HL-60 (cell line): ENCODE results near the gene MAP7.

Source experiments
- DNase-seq, 2 experiments: peaks; one replicate each; pipeline ENCODE4 v3.0.0-alpha.2; 2010 to 2020; ENCODE audit warnings: low read depth in 1 of 2, low spot score in 1 of 2
- H3K27ac ChIP-seq: fragments of 250-450 bp; sonication (Bioruptor Pico); replicated peaks from 2 replicates; pipeline ENCODE4 v1.5.1; 2020; ENCODE audit warnings: mild to moderate bottlenecking, moderate library complexity
- H3K27me3 ChIP-seq: fragments of 250-450 bp; sonication (Bioruptor Pico); 2 replicates; pipeline ENCODE4 v1.5.1; 2021; ENCODE audit warnings: mild to moderate bottlenecking, moderate library complexity; ENCODE audit not compliant: insufficient read depth, poor library complexity, severe bottlenecking
- H3K4me3 ChIP-seq: replicated peaks from 2 replicates; pipeline ENCODE4 v1.5.1; 2011; ENCODE audit warnings: mild to moderate bottlenecking, control low read depth, low read length; ENCODE audit not compliant: insufficient read depth
- GABPA ChIP-seq: IDR thresholded peaks from 2 replicates; pipeline ENCODE4 v1.6.1; 2012; ENCODE audit warnings: low read depth
- POLR2AphosphoS5 ChIP-seq: IDR thresholded peaks from 2 replicates; pipeline ENCODE4 v1.6.1; 2012; ENCODE audit warnings: low read depth
- SPI1 ChIP-seq: IDR thresholded peaks from 2 replicates; pipeline ENCODE4 v1.6.1; 2012; ENCODE audit warnings: low read depth, mild to moderate bottlenecking, borderline replicate concordance
- TF ChIP-seq, protein P1 (sequence below): IDR thresholded peaks from one replicate; pipeline ENCODE4 v1.5.1; 2011; ENCODE audit warnings: low read length, control low read depth, inconsistent platforms; ENCODE audit not compliant: insufficient read depth
- TF ChIP-seq, protein P2 (sequence below): IDR thresholded peaks from 2 replicates; pipeline ENCODE4 v1.6.1; 2012; ENCODE audit warnings: low read depth; ENCODE audit not compliant: insufficient replicate concordance

The MAP7 gene

DNA sequence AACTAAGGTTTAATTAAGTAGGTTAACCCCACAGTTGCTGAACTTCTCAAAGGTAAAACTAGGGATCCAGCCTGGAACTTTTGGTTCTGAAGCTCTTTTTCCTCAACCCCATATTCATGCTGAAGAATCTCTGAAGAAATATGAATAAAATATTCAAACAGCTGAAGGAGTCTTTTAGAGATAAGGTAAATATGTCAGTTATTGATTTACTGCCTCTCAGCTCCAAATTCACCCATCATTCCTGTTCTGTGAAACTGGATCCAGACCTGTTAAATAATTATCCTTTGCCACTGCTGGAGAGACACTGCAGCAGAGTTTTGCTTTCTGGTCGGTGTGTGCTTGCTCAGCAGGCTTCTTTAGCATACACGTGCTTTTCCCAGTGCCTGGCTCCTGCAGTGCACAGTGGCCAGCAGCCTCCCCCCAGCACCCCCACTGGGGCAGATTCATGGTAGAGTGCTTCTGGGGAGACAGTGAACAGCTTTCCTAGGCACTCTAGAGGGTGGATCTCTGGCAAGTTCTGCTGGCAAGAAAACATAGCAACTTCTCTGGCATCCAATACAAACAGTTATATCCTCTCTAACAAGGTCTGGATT is 198.6 kb downstream of the MAP7 start:
- TF ChIP-seq, protein P1, sequence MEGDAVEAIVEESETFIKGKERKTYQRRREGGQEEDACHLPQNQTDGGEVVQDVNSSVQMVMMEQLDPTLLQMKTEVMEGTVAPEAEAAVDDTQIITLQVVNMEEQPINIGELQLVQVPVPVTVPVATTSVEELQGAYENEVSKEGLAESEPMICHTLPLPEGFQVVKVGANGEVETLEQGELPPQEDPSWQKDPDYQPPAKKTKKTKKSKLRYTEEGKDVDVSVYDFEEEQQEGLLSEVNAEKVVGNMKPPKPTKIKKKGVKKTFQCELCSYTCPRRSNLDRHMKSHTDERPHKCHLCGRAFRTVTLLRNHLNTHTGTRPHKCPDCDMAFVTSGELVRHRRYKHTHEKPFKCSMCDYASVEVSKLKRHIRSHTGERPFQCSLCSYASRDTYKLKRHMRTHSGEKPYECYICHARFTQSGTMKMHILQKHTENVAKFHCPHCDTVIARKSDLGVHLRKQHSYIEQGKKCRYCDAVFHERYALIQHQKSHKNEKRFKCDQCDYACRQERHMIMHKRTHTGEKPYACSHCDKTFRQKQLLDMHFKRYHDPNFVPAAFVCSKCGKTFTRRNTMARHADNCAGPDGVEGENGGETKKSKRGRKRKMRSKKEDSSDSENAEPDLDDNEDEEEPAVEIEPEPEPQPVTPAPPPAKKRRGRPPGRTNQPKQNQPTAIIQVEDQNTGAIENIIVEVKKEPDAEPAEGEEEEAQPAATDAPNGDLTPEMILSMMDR, result no peak
- TF ChIP-seq SPI1 (no peak), GABPA (no peak), POLR2AphosphoS5 (no peak)
- TF ChIP-seq, protein P2, sequence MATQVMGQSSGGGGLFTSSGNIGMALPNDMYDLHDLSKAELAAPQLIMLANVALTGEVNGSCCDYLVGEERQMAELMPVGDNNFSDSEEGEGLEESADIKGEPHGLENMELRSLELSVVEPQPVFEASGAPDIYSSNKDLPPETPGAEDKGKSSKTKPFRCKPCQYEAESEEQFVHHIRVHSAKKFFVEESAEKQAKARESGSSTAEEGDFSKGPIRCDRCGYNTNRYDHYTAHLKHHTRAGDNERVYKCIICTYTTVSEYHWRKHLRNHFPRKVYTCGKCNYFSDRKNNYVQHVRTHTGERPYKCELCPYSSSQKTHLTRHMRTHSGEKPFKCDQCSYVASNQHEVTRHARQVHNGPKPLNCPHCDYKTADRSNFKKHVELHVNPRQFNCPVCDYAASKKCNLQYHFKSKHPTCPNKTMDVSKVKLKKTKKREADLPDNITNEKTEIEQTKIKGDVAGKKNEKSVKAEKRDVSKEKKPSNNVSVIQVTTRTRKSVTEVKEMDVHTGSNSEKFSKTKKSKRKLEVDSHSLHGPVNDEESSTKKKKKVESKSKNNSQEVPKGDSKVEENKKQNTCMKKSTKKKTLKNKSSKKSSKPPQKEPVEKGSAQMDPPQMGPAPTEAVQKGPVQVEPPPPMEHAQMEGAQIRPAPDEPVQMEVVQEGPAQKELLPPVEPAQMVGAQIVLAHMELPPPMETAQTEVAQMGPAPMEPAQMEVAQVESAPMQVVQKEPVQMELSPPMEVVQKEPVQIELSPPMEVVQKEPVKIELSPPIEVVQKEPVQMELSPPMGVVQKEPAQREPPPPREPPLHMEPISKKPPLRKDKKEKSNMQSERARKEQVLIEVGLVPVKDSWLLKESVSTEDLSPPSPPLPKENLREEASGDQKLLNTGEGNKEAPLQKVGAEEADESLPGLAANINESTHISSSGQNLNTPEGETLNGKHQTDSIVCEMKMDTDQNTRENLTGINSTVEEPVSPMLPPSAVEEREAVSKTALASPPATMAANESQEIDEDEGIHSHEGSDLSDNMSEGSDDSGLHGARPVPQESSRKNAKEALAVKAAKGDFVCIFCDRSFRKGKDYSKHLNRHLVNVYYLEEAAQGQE, result no peak
- no peak overlapping the region for H3K27ac ChIP-seq
- no peak overlapping the region for H3K4me3 ChIP-seq
- no peak for DNase-seq
- no peaks in the 10 kb centered on the region for H3K27me3 ChIP-seq

DNA sequence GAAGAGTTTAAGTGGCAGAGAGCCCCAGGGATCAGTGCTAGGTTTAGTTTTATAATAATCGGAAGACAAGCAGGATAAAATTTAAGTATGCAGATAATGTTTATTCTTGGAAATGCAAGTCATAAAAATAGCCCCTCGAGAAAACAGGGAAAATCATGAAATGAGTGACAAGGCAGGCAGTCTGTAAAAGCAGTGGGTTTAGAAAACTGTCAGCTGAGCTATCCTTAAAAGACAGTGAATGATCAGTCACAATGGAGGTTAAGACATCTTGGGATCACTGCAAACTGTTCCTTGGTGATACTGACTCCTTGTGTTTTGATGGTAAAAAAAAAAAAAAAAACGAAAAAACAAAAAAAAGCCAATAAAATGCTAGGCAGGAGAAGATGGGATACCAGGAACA is 199.3 kb downstream of the MAP7 start:
- Histone ChIP-seq H3K4me3 (no peak overlapping the region), H3K27ac (no peak overlapping the region), H3K27me3 (no peaks in the 10 kb centered on the region)
- DNase-seq, result no peak
- TF ChIP-seq POLR2AphosphoS5 (no peak), GABPA (no peak)
- TF ChIP-seq, protein P2, result no peak
- TF ChIP-seq, protein P1, result no peak

DNA sequence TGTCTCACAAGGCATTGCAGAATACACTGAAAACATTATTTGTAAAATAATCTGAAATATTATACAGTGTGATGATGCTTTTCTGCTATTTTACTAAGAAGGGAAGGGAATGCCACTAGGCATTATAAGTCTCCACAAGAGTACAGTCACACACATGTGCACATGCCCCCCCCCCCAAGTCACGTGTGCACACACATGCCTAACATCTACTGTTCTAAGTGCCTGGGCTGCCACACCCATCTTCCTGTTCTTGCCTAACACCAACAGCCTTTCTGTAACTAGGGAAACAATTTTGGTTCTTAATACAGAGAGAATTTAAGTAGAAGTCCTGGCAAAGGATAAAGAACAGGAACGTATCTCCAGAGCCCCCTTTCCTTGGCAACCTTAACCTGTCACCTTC is 202.4 kb downstream of the MAP7 start:
- peak; percentile 13 to 46 for DNase-seq
- Histone ChIP-seq H3K27ac (no peak overlapping the region), H3K4me3 (no peak overlapping the region), H3K27me3 (no peaks in the 10 kb centered on the region)
- no peak for TF ChIP-seq SPI1

DNA sequence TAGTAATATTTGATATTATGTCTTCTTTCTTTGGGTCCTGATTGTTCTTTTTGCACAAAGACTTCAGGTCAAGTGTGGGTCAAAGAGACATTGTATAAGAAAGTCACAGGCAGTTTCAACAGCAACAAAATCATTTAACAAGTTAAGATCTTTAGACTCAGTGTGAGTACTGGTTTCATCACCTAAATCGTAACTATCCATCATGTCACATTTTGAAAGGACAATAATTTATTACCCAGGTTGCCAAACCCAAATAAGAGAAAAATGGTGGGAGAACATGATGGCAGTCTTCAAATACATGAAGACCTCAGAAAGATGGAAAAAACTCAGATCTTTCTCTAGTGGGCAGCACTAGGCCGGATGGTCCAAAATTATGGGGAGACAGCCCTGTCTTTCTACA is 205.1 kb downstream of the MAP7 start:
- no peak for TF ChIP-seq GABPA
- TF ChIP-seq, protein P2, result no peak
- TF ChIP-seq SPI1, result no peak
- no peak for TF ChIP-seq POLR2AphosphoS5
- TF ChIP-seq, protein P1, result no peak
- Histone ChIP-seq H3K4me3 (no peak overlapping the region), H3K27ac (no peak overlapping the region), H3K27me3 (no peaks in the 10 kb centered on the region)
- DNase-seq, result no peak
